Hematopoietic multipotent progenitor cell treated with erythropoietin and hydrocortisone succinate and interleukin-3 and kit ligand, for 8 days (in vitro differentiated cells): ENCODE data around the gene ESPNL.
"Not testable (repeated sequence)": the region's sequence is repeated elsewhere in the genome, so short reads cannot be mapped to it uniquely, and the experiment has no call there.

Experiments used
- DNase-seq: peaks from one replicate; pipeline ENCODE4 v3.0.0-alpha.2; 2015

Gene ESPNL

DNA sequence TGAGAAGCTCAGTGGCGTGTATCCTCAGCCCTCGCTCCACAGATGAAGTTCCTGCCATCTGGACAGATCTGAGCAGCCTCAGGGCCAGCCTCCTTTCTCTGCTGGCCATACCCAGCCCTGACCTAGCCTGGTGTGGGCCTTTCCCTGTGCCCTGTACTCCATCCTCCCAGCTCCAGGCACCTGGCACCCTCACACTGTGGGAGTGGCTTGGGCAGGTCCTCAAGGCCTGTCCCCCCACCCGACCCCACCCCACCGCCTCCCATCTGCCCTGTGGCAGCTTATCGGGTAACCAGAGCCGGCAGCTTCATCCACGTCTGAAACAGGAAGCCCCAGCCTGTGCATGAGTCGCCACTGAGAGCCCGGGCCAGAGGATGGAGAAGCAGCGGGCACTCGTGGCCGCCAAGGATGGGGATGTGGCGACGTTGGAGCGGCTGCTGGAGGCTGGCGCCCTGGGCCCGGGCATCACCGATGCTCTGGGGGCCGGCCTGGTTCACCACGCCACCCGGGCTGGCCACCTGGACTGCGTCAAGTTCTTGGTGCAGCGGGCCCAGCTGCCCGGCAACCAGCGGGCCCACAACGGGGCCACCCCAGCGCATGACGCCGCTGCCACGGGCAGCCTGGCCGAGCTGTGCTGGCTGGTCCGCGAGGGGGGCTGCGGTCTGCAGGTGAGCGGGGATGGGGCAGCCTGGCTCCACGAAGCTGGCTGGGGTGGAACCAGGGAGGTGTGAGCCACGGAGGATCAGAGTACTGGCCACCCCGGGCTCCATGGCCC, at the start of gene ESPNL:
Gene ESPNL (plus strand): TSS at position 292 of the 772 bp plus-strand sequence. CDS start 80 bp downstream, at position 372.
- peak; percentile 65 for DNase-seq

DNA sequence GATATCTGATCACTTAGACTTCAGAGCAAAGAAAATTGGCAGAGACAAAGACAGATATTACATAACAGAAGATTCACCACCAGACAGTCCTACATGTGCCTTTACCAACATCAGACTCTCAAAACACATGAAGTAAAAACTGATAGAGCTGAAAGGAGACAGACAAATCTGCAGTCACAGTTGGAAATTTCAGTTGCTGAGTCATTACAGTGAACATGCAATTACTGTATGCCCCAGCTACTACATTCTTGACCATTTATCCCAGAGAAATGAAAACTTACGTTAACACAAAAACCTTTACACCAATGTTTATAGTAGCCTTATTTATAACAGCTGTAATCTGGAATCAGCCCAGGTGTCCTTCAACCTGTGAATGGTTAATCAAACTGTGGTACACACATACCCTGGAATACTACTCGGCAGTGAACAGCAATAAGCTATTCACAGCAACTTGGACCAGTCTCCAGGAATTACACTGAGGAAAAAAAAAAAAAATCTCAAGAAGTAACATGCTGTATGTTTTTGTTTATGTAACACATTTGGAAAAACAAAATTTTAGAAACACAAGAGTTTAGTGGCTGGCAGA, 46.9 kb upstream of the ESPNL start:
- DNase-seq = peak; percentile 72

DNA sequence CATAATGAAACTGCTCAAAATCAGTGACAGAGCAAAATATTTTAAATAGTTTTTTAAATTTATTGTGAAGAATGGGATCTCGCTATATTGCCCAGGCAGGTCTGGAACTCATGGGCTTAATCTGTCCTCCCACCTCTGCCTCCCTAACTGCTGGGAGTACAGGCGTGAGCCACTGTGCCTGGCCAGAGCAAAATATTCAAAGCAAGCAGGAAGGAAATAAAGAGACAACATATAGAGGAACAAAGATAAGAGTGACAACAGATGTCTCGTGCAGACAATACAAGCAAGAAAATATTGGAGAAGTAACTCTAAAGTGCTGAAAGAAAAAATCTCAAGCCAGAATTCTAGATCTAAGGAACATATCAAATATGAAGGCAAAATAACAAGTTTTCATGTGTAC, 44.3 kb upstream of the ESPNL start:
- peak; percentile 45 for DNase-seq

DNA sequence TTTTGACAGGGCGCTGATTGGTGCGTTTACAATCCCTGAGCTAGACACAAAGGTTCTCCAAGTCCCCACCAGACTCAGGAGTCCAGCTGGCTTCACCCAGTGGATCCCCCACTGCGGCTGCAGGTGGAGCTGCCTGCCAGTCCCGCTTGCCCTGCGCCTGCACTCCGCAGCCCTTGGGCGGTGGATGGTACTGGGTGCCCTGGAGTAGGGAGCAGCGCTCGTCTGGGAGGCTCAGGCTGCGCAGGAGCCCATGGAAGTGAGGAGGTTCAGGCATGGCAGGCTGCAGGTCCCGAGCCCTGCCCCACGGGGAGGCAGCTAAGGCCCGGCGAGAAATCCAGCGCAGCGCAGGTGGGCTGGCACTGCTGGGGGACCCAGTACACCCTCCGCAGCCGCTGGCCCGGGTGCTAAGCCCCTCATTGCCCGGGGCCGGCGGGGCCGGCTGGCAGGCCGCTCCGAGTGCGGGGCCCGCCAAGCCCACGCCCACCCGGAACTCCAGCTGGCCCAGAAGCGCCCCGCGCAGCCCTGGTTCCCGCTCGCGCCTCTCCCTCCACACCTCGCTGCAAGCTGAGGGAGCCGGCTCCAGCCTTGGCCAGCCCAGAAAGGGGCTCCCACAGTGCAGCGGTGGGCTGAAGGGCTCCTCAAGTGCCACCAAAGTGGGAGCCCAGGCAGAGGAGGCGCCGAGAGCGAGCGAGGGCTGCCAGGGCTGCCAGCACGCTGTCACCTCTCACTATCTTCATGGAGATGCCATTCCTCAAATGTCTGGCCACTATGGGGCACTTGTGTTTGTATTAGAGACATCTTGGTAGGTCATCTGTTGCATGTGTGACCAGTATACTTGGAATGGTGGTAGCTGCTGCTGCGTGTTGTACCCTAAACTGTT, 42.2 kb upstream of the ESPNL start:
- DNase-seq = not testable (repeated sequence)

GRCh38 chr2:238059505-238059904, 40.6 kb upstream of the ESPNL start:
- no peak for DNase-seq

GRCh38 chr2:238060096-238060541, 40.0 kb upstream of the ESPNL start:
- DNase-seq = peak; percentile 60

DNA sequence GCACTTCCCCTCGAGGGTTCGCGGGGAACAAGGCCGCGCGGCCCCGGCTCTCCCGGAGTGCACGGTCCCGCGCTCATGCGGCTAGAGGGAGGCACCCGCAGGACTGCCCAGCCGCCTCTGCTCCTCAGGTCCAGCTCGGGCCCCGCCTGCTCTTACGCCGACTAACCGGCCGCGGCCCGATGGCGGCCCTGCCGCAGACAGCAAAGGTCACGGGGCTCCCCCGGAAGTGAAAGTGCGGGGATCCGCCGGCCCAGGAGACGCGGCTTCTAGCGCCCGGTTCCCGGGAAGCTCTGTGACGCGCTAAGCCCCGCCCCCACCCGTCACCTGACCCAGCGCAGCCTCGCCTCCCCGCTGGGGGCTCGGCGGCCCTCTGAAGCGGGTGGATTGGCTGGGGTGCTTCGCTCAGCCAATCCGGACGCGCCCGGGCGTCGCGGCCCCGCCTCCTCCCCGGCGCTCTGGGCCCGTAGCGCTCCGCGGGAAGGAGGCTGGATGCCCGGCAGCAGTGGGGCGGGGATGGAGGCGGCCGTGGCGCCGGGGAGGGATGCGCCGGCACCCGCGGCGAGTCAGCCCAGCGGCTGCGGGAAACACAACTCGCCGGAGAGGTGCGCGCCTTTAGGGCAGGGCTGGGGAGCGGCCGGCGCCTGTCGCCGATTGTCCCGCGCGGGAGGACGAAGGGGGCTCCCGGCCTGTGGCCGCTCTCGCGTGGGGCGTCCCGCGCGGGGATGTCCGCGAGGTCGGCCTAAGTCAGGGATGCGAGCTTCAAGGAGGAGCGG, 39.4 kb upstream of the ESPNL start, which contains the start of gene SCLY:
Gene SCLY (plus strand): TSS at position 460 of the 773 bp plus-strand sequence. CDS start 54 bp downstream, at position 514.
- peak; percentile 96 for DNase-seq

GRCh38 chr2:238061315-238062202, 38.6 kb upstream of the ESPNL start:
- peak; percentile 56 for DNase-seq

DNA sequence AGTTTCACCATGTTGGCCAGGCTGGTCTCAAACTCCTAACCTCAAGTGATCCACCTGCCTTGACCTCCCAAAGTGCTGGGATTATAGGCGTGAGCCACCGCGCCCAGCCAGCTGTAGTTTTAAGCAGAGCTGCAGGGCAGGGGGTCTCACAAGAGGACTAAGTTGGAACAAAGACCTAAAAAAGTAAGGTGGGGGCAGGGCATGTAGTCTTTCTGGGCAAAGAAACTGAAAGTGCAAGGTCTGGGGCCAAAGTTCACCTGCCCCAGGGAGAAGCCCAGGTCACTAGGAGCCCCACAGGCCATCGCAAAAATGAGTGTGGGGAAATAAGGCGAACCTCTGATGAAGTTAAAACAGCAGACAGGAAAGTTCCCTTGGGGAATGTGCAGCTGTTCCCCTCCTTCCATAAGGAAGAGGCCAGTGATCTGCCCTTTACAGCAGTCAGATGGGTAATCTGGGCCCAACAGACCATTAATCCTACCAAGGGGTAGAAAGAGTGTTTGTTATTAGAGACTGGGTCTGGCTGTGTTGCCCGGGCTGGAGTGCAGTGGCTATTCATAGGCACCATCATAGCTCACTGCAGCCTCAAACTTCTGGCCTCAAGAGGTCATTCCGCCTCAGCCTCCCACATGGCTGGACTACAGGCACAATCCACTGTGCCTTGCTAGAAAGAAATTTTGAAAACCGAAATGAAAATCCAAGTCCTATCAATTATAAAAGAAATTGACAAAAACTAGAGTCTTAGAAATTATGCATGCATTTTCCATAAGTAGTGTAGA, 36.5 kb upstream of the ESPNL start:
- DNase-seq = no peak

- DNase-seq = no peak
Observed at GRCh38 chr2:238064376-238064775, 35.8 kb upstream of the ESPNL start.

DNA sequence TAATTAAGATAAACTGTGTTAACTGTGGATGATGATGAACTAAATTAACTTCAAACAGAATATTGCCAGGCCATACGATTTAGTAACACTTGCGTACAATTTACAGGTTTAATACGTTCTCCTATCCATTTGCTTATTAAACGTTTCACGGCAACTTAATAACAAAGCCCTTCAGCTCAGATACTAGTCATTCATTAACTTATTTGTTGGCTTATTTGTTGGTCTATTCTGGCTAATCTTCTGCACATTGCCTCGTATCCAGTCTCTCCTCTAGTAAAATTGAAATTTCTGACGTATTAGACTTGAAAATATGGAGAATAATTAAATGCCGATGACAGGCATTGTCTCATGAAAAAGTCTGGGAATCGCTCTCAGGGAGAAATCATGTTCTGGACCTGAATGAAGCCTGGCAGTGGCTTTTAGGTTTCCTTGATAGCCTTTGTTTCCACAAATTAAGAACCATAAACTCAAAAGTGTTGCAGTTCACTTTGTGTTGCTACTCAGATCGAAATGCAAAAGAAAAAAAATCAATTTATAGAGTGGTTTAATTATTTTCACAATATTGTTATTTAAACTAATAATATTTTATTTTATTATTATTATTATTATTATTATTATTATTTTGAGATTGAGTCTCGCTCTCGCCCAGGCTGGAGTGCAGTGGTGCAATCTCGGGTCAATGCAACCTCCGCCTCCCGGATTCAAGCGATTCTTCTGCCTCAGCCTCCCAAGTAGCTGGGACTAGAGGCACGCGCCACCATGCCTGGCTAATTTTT, 34.9 kb upstream of the ESPNL start:
- no peak for DNase-seq

GRCh38 chr2:238066218-238066617, 33.9 kb upstream of the ESPNL start:
- no peak for DNase-seq

DNA sequence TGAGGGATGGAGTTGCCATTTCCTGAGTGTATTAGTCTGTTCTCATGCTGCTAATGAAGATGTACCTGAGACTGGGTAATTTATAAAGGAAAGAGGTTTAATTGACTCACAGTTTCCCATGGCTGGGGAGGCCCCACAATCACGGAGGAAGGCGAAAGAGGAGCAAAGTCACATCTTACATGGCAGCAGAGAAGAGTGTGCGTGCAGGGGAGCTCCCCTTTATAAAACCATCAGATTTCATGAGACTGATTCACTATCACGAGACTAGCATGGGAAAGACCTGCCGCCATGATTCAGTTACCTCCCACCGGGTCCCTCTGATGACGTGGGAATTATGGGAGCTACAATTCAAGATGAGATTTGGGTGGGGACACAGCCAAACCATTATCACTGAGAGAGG, 33.4 kb upstream of the ESPNL start:
- DNase-seq = not testable (repeated sequence)

- no peak for DNase-seq
Observed at GRCh38 chr2:238067939-238068338, 32.2 kb upstream of the ESPNL start.

- no peak for DNase-seq
Observed at GRCh38 chr2:238069021-238069709, 31.0 kb upstream of the ESPNL start.

- DNase-seq = no peak
Observed at GRCh38 chr2:238069877-238070276, 30.3 kb upstream of the ESPNL start.

GRCh38 chr2:238075397-238075796, 24.7 kb upstream of the ESPNL start:
- no peak for DNase-seq

DNA sequence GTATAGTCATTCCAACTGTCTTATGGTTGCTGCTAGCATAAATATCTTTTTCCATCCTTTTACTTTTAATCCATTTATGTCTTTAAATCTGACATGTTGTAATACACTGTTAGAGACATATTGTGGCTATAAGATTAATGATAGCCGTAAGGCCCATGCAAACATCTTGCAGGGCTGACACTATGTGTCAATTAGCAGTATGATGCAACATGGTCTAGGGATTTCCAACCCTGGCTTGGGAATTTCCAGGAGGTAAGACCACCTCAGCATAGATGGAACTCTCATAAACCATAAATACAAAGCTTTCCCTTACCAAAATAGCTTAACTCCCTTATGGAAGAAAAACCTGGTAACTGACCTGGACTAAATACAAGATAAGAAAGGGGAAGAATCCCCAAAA, 22.8 kb upstream of the ESPNL start:
- DNase-seq = no peak

- no peak for DNase-seq
Observed at GRCh38 chr2:238079874-238080327, 20.2 kb upstream of the ESPNL start.
